Astrocyte (in vitro differentiated cells and primary cell): ENCODE measurements around the gene EDIL3.

Experiments used
- EZH2 ChIP-seq: IDR thresholded peaks from 2 replicates; pipeline ENCODE4 v1.6.1; 2012; ENCODE audit warnings: mild to moderate bottlenecking, low read length, inconsistent platforms; ENCODE audit not compliant: insufficient read depth
- TF ChIP-seq, protein P1 (sequence below): IDR thresholded peaks from 2 replicates; pipeline ENCODE4 v1.5.1; 2011; ENCODE audit warnings: low read depth, mild to moderate bottlenecking, inconsistent platforms, low read length, moderate library complexity; ENCODE audit not compliant: insufficient read depth

DNA sequence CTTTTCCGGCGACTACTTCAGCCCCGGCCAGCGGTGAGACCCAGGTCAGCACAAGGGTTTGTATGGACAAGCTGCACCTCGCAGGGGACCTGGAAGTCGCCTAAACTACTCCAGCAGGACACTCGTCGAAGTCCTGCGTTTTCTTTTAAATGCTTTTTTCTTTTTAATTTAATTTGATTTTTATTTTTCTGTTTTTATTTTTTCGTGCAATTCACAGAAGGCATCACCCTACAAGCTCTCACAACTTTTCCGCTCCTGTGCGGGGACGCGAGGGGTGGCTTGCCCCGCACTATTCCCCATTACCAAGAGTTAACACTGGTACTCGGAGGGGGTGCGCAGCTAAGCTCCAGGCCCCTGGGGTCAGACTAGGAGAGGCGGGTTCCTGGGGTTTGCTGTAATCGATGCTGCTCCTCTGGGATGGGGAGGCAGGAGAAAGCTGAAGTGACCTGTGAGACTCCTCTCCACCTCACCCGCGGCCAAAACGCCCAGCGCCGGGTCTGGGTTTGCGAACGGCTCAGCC, 1.3 kb downstream of the EDIL3 start:
- TF ChIP-seq, protein P1, sequence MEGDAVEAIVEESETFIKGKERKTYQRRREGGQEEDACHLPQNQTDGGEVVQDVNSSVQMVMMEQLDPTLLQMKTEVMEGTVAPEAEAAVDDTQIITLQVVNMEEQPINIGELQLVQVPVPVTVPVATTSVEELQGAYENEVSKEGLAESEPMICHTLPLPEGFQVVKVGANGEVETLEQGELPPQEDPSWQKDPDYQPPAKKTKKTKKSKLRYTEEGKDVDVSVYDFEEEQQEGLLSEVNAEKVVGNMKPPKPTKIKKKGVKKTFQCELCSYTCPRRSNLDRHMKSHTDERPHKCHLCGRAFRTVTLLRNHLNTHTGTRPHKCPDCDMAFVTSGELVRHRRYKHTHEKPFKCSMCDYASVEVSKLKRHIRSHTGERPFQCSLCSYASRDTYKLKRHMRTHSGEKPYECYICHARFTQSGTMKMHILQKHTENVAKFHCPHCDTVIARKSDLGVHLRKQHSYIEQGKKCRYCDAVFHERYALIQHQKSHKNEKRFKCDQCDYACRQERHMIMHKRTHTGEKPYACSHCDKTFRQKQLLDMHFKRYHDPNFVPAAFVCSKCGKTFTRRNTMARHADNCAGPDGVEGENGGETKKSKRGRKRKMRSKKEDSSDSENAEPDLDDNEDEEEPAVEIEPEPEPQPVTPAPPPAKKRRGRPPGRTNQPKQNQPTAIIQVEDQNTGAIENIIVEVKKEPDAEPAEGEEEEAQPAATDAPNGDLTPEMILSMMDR: no peak
- TF ChIP-seq EZH2: no peak
